GM12891 (cell line): ENCODE measurements around the gene GNE.
"Not testable (repeated sequence)": the region's sequence is repeated elsewhere in the genome, so short reads cannot be mapped to it uniquely, and the experiment has no call there.

Experiments
- POLR2A ChIP-seq: IDR thresholded peaks from 2 replicates; pipeline ENCODE4 v1.6.1; 2011; ENCODE audit warnings: low read depth, low read length, control low read depth
- POLR2AphosphoS5 ChIP-seq: IDR thresholded peaks from 2 replicates; pipeline ENCODE4 v1.6.1; 2011; ENCODE audit warnings: low read depth, low read length, control low read depth
- POU2F2 ChIP-seq: IDR thresholded peaks from 2 replicates; pipeline ENCODE4 v1.6.1; 2011; ENCODE audit warnings: low read depth, mild to moderate bottlenecking, control low read depth, low read length, moderate library complexity
- TAF1 ChIP-seq: IDR thresholded peaks from 2 replicates; pipeline ENCODE4 v1.6.1; 2011; ENCODE audit warnings: low read depth, low read length, control low read depth

DNA sequence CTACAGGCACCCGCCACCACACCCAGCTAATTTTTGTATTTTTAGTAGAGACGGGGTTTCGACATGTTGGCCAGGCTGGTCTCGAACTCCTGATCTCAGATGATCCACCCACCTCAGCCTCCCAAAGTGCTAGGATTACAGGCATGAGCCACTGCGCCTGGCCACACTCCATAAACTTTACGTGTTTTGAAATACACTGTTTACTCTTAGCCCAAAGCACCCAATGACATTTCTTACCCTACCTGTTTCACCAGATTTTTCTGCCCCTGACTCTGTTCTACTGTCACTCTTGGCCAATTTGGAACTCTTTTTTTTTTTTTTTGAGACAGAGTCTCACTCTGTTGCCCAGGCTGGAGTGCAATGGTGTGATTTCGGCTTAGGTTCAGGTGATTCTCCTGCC is 15.1 kb upstream of the GNE start:
- not testable (repeated sequence) for TF ChIP-seq POLR2A, POLR2AphosphoS5, POU2F2, TAF1
